Loucy (cell line): ENCODE data around the gene NKAP.

ENCODE experiments used
- EZH2phosphoT487 ChIP-seq: fragments of 200-600 bp; IDR thresholded peaks from 2 replicates; pipeline ENCODE4 v1.6.1; 2018; ENCODE audit warnings: antibody characterized with exemption, mild to moderate bottlenecking, moderate library complexity, borderline replicate concordance
- TF ChIP-seq, protein P1 (sequence below): fragments of 200-600 bp; sonication (generic); conservative IDR thresholded peaks from 2 replicates; pipeline ENCODE4 v1.5.1; 2014; ENCODE audit warnings: mild to moderate bottlenecking, antibody characterized with exemption, low read length

- TF ChIP-seq, protein P1, sequence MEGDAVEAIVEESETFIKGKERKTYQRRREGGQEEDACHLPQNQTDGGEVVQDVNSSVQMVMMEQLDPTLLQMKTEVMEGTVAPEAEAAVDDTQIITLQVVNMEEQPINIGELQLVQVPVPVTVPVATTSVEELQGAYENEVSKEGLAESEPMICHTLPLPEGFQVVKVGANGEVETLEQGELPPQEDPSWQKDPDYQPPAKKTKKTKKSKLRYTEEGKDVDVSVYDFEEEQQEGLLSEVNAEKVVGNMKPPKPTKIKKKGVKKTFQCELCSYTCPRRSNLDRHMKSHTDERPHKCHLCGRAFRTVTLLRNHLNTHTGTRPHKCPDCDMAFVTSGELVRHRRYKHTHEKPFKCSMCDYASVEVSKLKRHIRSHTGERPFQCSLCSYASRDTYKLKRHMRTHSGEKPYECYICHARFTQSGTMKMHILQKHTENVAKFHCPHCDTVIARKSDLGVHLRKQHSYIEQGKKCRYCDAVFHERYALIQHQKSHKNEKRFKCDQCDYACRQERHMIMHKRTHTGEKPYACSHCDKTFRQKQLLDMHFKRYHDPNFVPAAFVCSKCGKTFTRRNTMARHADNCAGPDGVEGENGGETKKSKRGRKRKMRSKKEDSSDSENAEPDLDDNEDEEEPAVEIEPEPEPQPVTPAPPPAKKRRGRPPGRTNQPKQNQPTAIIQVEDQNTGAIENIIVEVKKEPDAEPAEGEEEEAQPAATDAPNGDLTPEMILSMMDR = no peak
- TF ChIP-seq EZH2phosphoT487 = no peak
Measured at GRCh38 chrX:119895843-119896326, 47.7 kb downstream of the NKAP start, which contains the start of gene AKAP14.
